ENCODE data around the gene DLGAP1. TPM values are rescaled to one million over a fixed set of nuclear protein-coding genes. Genes with fewer than 3 reads are reported as not detected.
A peak's percentile ranks its signal among the peaks of the same experiment; 100 is the strongest.

The DLGAP1 gene
- total RNA-seq, 1 donor from 2014 or later, result 18.5 TPM

DNA sequence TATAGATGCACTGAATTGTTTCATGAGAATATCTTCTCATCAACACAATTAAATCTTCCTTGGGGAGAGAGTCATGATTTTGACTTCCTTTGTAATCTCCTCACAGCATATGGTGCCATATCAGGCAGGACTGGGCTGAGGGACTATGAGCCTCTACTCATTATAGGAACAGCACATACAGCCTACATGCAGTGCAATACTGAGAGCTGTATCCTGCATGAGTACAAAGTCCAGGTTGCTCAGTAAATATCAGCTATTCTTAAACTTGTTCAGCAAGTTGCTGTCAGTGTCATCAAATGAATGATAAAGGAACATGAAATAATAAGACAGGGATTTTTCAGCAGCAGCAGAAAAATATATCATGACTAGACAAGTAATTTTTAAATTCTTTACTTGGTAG is 10.8 kb downstream of the DLGAP1 start:
- Histone ChIP-seq H3K27ac (no peak overlapping the region), H3K36me3 (no peaks in the 10 kb centered on the region), H3K4me2 (no peak overlapping the region), H3K4me1 (peaks cover 7% of the 10 kb centered on the region), H3K27me3 (no peaks in the 10 kb centered on the region), H3K9me3 (ENCODE audit: low read depth) (no peaks in the 10 kb centered on the region), H3K79me2 (ENCODE audit: low read depth) (peaks cover 97% of the 10 kb centered on the region), H2AFZ (replicated peaks) (no peak overlapping the region), H4K20me1 (ENCODE audit: low read depth) (peaks cover 4% of the 10 kb centered on the region), H3K9ac (no peak overlapping the region), H3F3A (ENCODE audit: low read depth) (no peaks in the 10 kb centered on the region), H3K4me3 (no peak overlapping the region)
- no peak overlapping the region for H3K4me3 Mint-ChIP-seq
- peaks cover 2% of the 10 kb centered on the region for H3K9me3 Mint-ChIP-seq
- no peak for DNase-seq (ENCODE audit: low spot score)
- no peak overlapping the region for H3K27ac Mint-ChIP-seq
- no peaks in the 10 kb centered on the region for H3K27me3 Mint-ChIP-seq (ENCODE audit: insufficient read depth, low read depth)
- H3K36me3 Mint-ChIP-seq, result peaks cover 2% of the 10 kb centered on the region
- H3K4me1 Mint-ChIP-seq, result no peaks in the 10 kb centered on the region
- TF ChIP-seq EZH2phosphoT487 (IDR thresholded peaks at IDR 0.05), result no peak
- no peak for TF ChIP-seq EZH2 (IDR thresholded peaks at IDR 0.05)

DNA sequence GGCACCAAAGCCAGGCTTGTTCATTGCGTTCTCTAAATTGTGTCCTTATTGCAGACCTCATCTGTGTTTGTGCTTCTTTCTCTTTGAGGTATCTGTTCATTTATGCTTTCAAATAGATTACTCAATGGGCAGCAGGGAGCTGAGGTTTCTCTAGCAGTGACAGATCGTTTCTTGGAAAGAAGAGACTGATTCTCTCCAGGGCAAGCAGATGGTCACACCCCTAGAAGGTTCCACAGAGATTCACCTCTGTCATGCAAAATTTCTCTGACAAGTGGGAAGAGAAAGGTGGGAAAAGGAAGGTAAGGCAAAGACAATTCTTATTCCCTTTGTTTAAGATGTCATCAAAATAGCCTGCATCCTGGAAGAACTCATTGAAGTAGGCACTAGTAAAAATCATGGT is 14.0 kb downstream of the DLGAP1 start:
- Mint-ChIP-seq H3K27me3 (ENCODE audit: insufficient read depth, low read depth) (no peaks in the 10 kb centered on the region), H3K4me1 (no peaks in the 10 kb centered on the region), H3K36me3 (no peaks in the 10 kb centered on the region), H3K4me3 (no peak overlapping the region), H3K27ac (peak overlapping the region; percentile 13), H3K9me3 (peaks cover 2% of the 10 kb centered on the region)
- DNase-seq (ENCODE audit: low spot score), result no peak
- H3K27me3 ChIP-seq, result no peaks in the 10 kb centered on the region
- peaks cover 4% of the 10 kb centered on the region for H4K20me1 ChIP-seq (ENCODE audit: low read depth)
- no peak overlapping the region for H3K9ac ChIP-seq
- H3K9me3 ChIP-seq (ENCODE audit: low read depth), result no peaks in the 10 kb centered on the region
- no peak overlapping the region for H3K27ac ChIP-seq
- TF ChIP-seq EZH2 (IDR thresholded peaks at IDR 0.05) (no peak), EZH2phosphoT487 (IDR thresholded peaks at IDR 0.05) (no peak), CTCF (IDR thresholded peaks at IDR 0.05) (no peak)
- H3K4me2 ChIP-seq, result no peak overlapping the region
- H2AFZ ChIP-seq (replicated peaks), result no peak overlapping the region
- no peaks in the 10 kb centered on the region for H3K36me3 ChIP-seq
- H3K79me2 ChIP-seq (ENCODE audit: low read depth), result peaks cover 88% of the 10 kb centered on the region
- no peak overlapping the region for H3K4me3 ChIP-seq
- no peaks in the 10 kb centered on the region for H3F3A ChIP-seq (ENCODE audit: low read depth)
- H3K4me1 ChIP-seq, result peaks cover 7% of the 10 kb centered on the region

- peaks cover 4% of the 10 kb centered on the region for H4K20me1 ChIP-seq (ENCODE audit: low read depth)
- H3K4me3 Mint-ChIP-seq, result no peak overlapping the region
- no peak overlapping the region for H3K4me3 ChIP-seq
- no peaks in the 10 kb centered on the region for H3K4me1 Mint-ChIP-seq
- no peaks in the 10 kb centered on the region for H3K9me3 Mint-ChIP-seq
- no peak overlapping the region for H3K27ac Mint-ChIP-seq
- no peaks in the 10 kb centered on the region for H3K9me3 ChIP-seq (ENCODE audit: low read depth)
- TF ChIP-seq EZH2 (IDR thresholded peaks at IDR 0.05), result no peak
- TF ChIP-seq CTCF (IDR thresholded peaks at IDR 0.05), result no peak
- TF ChIP-seq EZH2phosphoT487 (IDR thresholded peaks at IDR 0.05), result no peak
- peaks cover 7% of the 10 kb centered on the region for H3K4me1 ChIP-seq
- no peaks in the 10 kb centered on the region for H3K36me3 ChIP-seq
- H3K27me3 Mint-ChIP-seq (ENCODE audit: insufficient read depth, low read depth), result no peaks in the 10 kb centered on the region
- no peaks in the 10 kb centered on the region for H3K36me3 Mint-ChIP-seq
- peaks cover 90% of the 10 kb centered on the region for H3K79me2 ChIP-seq (ENCODE audit: low read depth)
- no peak for DNase-seq (ENCODE audit: low spot score)
- no peaks in the 10 kb centered on the region for H3K27me3 ChIP-seq
- H3K27ac ChIP-seq, result no peak overlapping the region
- no peak overlapping the region for H2AFZ ChIP-seq (replicated peaks)
- H3K9ac ChIP-seq, result no peak overlapping the region
- H3K4me2 ChIP-seq, result no peak overlapping the region
- H3F3A ChIP-seq (ENCODE audit: low read depth), result no peaks in the 10 kb centered on the region
These were observed 16.2 kb downstream of the DLGAP1 start for GRCh38 chr18:4438938-4439337.

DNA sequence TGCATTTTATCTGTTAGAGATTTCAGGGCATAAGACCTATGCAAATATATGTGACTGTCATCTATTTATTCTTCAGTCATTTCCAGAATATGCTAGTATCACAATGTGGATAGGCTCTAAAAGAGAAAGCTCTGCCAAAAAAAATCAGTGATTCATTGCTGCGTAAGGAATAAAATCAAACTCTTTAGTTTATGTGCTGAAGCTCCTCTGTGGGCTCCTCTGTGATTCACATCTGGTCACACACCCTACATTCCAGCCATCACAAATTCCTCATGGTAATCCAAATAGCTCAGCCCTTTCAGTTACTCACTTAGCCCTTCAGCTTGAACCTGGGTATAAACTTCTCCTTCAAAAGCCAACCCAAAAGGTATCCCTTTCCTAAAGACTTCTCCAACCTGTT is 21.4 kb downstream of the DLGAP1 start:
- no peak for TF ChIP-seq CTCF (IDR thresholded peaks at IDR 0.05)
- TF ChIP-seq EZH2 (IDR thresholded peaks at IDR 0.05), result no peak
- no peak for TF ChIP-seq EZH2phosphoT487 (IDR thresholded peaks at IDR 0.05)
- no peaks in the 10 kb centered on the region for H3K27me3 ChIP-seq
- H3F3A ChIP-seq (ENCODE audit: low read depth), result no peaks in the 10 kb centered on the region
- no peaks in the 10 kb centered on the region for H3K4me1 ChIP-seq
- H3K79me2 ChIP-seq (ENCODE audit: low read depth), result peaks cover 83% of the 10 kb centered on the region
- peaks cover 1% of the 10 kb centered on the region for H3K36me3 Mint-ChIP-seq
- no peak overlapping the region for H3K27ac ChIP-seq
- no peaks in the 10 kb centered on the region for H3K36me3 ChIP-seq
- H3K4me2 ChIP-seq, result no peak overlapping the region
- no peak overlapping the region for H3K4me3 Mint-ChIP-seq
- no peaks in the 10 kb centered on the region for H3K27me3 Mint-ChIP-seq (ENCODE audit: insufficient read depth, low read depth)
- no peaks in the 10 kb centered on the region for H3K9me3 ChIP-seq (ENCODE audit: low read depth)
- DNase-seq (ENCODE audit: low spot score), result no peak
- H2AFZ ChIP-seq (replicated peaks), result no peak overlapping the region
- no peak overlapping the region for H3K9ac ChIP-seq
- no peaks in the 10 kb centered on the region for H4K20me1 ChIP-seq (ENCODE audit: low read depth)
- no peaks in the 10 kb centered on the region for H3K9me3 Mint-ChIP-seq
- no peak overlapping the region for H3K27ac Mint-ChIP-seq
- H3K4me1 Mint-ChIP-seq, result peaks cover 2% of the 10 kb centered on the region
- no peak overlapping the region for H3K4me3 ChIP-seq
